GM19035 (cell line): ENCODE data around the gene CDH26.

ENCODE experiments used
- ATAC-seq: cut with Tn5 transposase; IDR thresholded peaks from one replicate; pipeline ENCODE4 v1.9.1; 2021; ENCODE audit not compliant: unreplicated experiment

Gene CDH26

DNA sequence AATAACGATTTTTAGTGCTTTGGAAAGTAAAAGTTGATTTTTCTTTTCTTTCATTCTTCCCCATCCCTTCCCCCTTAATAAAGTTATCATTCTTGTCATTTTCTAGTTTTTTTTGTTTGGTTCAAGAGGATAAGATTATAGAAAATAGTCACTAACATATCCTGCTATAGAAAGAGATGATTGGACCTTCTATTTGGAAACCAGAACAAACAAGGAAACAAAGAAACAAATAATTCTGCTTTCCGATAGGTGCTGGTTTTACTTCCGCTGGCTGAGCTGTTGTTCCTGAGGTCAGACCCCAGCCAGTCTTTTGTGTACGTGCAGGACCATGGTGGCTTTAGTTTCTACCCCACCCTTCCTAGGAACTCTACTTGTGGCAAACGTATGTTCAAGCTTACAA lies at the start of gene CDH26:
CDH26 (plus strand) TSS at position 301 of the 400 bp plus-strand sequence. CDS start 304 bp downstream, outside the sequence.
- no peak for ATAC-seq

- ATAC-seq, result no peak
Measured at GRCh38 chr20:59908855-59909254, 49.4 kb upstream of the CDH26 start.

GRCh38 chr20:59911041-59911440 lies 47.2 kb upstream of the CDH26 start:
- ATAC-seq, result no peak

DNA sequence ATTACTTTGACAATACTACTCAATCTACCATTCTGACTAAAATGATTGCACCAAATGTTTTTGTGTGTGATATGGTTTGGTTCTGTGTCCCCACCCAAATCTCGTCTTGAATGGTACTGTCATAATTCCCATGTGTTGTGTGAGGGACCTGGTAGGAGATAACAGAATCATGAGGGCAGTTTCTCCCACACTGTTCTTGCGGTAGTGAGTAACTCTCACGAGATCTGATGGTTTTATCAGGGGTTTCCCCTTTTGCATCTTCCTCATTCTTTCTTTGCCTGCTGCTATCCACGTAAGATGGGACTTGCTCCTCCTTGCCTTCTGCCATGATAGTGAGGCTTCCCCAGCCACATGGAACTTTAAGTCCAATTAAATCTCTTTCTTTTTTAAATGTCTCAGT lies 45.6 kb upstream of the CDH26 start:
- no peak for ATAC-seq

GRCh38 chr20:59920944-59921343 lies 37.3 kb upstream of the CDH26 start:
- ATAC-seq, result no peak

DNA sequence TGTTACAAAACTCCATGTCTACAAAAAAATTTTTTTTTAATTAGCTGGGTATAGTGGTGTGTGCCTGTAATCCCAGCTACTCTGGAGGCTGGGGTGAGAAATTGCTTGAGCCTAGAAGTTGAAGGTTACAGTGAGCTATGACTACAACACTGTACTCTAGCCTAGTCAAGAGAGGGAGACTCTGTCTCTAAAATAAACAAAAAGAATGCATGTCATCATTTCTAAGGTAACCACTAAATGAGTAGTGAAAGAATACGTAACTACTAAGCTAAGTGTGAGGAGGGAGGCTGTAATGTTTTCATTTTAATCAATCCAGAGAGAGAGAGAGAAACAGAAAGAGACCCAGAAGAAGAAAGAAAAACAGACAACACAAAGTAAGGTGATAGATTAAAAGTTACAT lies 34.7 kb upstream of the CDH26 start:
- ATAC-seq, result no peak

DNA sequence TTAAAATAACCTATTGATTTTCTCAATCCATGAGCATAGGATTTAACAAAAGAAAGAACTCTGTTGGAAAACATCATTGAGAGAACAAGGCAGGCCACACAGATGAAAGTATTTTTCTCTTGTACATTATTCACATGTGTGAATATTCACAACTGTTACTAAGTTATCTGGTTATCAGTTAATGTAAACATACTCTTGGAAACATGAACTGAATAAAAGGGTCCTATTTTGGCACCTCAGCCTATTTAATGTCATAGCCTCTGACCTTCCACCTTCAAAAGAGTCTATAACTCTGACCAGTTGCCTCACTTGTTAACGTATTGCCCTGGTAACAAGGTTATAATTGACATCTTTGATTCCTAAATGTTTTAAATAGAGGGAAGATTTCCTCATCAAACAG lies 32.9 kb upstream of the CDH26 start:
- ATAC-seq, result no peak

- ATAC-seq, result no peak
Measured at GRCh38 chr20:59925899-59926298, 32.3 kb upstream of the CDH26 start.

- no peak for ATAC-seq
Measured at GRCh38 chr20:59931511-59932312, 26.5 kb upstream of the CDH26 start.

DNA sequence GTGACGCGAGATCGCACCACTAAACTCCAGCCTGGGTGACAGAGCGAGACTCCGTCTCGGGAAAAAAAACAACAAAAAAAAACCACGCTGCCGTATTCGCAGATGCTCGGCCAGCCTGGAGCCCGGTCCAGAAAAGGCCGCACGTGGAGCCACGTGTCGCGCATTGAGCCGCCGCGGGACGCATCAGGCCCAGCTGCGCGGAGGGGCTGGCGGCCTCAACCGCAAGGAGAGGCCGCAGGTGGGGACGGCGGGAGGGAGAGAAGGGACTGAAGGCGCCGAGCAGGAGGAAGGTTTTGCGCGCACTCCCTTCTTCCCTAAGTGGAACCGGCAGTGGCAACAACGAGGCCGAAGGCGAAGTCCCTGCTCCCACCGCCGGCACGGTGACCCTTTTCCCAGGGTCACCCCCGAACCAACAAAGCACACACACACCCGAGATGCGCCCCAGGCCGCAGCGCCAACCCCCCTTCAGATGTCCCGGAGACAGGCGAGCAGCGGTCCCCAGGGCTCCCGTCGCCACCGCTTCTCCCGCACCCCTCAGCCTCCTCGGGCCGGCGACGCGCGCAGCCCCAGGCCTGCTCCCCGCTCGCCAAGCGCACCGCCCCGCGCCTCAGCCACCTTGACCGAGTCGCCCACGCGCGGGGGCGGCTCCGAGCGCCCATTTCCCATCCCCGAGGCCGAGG lies 25.5 kb upstream of the CDH26 start:
- no peak for ATAC-seq

GRCh38 chr20:59933296-59933848 lies 24.9 kb upstream of the CDH26 start, which contains the start of gene SYCP2:
Gene SYCP2, minus strand, starts transcription at chr20:59933637. Its CDS starts 11,224 bp downstream, at chr20:59922413.
- peak; percentile 24 for ATAC-seq

DNA sequence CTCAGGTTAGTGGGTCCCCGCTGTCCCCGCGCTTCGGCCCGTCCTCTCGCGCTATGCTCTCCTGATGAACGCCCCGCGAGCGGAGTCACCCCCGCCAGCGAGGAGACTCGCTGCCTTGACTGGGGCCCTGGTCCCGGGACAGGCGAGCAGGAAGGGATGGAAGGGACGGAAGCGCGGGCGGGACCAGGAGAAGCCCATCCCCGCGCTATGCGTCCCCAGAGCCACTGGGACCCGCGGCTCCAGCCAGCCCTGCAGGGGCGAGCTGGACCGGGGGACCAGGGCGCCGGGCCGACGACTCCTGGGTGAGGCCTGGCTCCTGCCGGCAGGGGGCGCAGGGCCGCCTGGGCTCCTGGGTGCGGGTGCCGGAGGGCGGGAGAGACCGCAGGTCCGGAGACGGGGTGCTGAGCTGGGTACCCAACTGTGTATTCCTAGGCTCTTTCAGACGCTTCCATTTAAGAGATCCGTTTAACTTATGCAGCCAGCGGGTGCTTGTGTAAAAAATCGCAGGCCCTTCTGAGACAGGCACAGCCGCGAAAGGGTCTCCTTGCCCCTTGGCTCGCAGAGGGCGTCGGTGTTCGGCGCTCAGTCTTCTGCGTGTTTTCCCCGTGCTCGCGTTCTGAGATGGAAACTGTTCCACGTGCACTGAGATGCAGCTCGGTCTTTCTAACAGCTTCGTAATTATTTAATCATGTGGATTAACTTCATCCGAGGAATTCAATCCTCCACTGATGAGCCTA lies 24.2 kb upstream of the CDH26 start:
- ATAC-seq, result peak; percentile 57

- ATAC-seq, result no peak
Measured at GRCh38 chr20:59935457-59936185, 22.6 kb upstream of the CDH26 start.

- ATAC-seq, result no peak
Measured at GRCh38 chr20:59936409-59936808, 21.8 kb upstream of the CDH26 start.

DNA sequence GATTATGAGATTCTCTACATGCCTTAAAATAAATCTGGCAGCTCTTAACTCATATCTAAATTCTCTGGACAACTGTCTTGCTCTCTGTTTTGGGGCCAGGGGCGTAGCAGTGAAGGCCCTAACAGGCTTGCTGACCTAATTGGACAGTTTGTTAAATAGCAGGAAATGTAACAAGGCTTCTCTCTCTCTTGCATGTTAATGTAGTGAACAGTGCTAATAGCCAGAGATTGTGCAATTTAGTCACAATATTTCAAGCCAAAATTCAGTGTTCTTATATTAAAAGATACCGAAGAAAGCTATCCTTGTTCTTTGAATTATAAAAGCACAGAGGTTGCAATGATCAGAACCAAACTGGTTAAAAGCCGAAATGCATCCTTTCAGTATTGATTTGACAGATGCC lies 21.1 kb upstream of the CDH26 start:
- no peak for ATAC-seq

DNA sequence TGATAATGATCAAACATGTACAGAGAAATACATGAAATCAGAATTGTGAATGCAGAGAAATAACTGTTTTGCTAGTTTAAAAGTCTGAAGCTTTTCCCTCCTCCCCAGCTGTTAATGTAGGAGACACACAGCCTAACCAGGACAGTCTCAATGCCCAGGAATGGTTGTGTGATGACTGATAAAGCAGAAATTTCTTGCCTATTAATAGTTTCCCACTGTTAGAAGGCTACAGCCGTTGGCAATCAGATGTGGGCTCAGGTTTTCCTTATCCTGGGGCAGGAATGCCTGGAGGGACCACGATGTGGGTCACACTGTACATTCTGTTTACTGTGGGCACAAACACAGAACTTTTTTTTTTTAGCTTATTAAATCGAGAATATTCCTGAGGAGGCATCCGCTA lies 20.0 kb upstream of the CDH26 start:
- no peak for ATAC-seq

- ATAC-seq, result no peak
Measured at GRCh38 chr20:59938696-59939051, 19.5 kb upstream of the CDH26 start.

DNA sequence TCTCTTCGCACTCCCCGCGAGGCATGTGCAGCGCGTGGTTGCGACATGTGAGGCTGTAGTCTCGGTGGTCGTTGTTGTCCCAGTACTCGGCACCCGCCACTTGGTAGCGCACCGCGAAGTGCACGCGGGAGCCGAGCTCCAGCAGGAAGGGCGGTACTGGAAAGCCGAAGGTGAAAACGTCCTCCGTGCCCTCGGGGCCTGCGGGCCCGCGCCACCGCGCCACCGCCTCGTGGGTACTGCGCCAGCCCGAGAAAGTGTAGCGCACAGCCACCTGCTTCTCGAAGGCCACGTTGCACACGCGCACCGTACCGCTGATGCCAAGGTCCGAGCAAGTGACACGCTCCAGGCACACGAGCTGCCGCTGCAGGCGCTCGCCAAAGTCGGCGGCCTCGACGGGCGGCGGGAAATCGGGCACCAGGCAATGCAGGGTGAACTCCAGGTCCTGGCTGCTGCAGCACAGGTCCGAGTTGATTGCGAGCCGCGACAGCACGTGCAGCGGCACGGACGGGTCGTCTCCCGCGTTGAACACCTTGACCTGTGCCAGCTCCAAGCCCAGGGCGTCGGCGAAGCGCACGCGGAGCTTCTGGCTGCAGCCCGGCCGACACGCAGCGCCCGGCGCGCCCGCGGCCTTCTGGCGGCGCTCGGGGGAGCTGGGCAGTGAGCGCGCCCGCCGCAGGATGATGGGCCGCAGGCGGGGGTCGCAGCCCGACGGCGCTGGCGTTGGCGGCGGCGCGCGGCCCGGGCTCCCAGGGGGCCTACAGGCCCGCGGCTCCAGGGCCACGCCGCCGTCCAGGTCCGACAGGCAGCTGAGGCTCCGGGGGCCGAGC lies 19.0 kb upstream of the CDH26 start:
- ATAC-seq, result no peak

DNA sequence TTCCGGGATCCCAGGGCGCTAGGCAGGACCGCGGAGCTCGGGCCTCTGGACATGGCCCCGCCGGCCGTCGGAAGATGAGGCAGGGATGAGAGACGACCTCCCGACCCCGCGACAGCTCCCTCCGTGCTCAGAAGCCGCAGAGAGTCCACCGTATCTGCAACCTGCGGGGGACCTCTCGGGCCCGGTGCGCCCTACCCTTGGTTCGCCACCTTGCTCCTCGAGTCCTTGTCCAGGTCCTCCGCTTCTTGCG lies 18.4 kb upstream of the CDH26 start:
- ATAC-seq, result peak; percentile 36
